CD4-positive, alpha-beta memory T cell (primary cell): ENCODE data around the gene CBX5. TPM values are rescaled to one million over a fixed set of nuclear protein-coding genes. Genes with fewer than 3 reads are reported as not detected.

Source experiments
- CTCF ChIA-PET: fragments of 350-600 bp; sonication (Branson Sonifier 250); formaldehyde crosslinking; loops from one replicate; lab custom pipeline; 2021; ENCODE audit warnings: inconsistent platforms; ENCODE audit not compliant: partially characterized antibody; lab: Charles Lee
- POLR2A ChIA-PET: fragments of 350-600 bp; sonication (Branson Sonifier 250); formaldehyde crosslinking; loops from one replicate; lab custom pipeline; 2021; ENCODE audit not compliant: partially characterized antibody; lab: Charles Lee
- DNase-seq, 5 donors: peaks; one replicate each; pipeline versions ENCODE4 v3.0.0 to v3.0.0-alpha.2; 2020 to 2022; ENCODE audit warnings: mixed read lengths in 1 of 5
- H3K27ac ChIP-seq: one replicate; pipeline ENCODE4 v1.7.0; 2013; ENCODE audit warnings: low read depth, low read length
- H3K27me3 ChIP-seq: 2 replicates; pipeline ENCODE4 v1.7.0; 2013; ENCODE audit warnings: mild to moderate bottlenecking, low read length, moderate library complexity; ENCODE audit not compliant: insufficient read depth
- H3K36me3 ChIP-seq: 2 replicates; pipeline ENCODE4 v1.7.0; 2013; ENCODE audit warnings: mild to moderate bottlenecking, low read length, moderate library complexity; ENCODE audit not compliant: insufficient read depth
- H3K4me1 ChIP-seq: 2 replicates; pipeline ENCODE4 v1.7.0; 2013; ENCODE audit warnings: mild to moderate bottlenecking, low read length, moderate library complexity; ENCODE audit not compliant: insufficient read depth
- H3K4me3 ChIP-seq, 2 donors: one replicate each; pipeline ENCODE4 v1.7.0; 2013; ENCODE audit warnings: low read length in 2 of 2, mild to moderate bottlenecking in 1 of 2
- H3K9me3 ChIP-seq, 2 donors: one replicate each; pipeline ENCODE4 v1.7.0; 2013; ENCODE audit warnings: low read length in 2 of 2, control low read depth in 1 of 2; ENCODE audit not compliant: control insufficient read depth in 1 of 2
- H3K27ac Mint-ChIP-seq, 7 donors: one replicate each; pipeline ENCODE4 v1.8.0; 2020 to 2021; ENCODE audit warnings: mixed read lengths in 7 of 7, mild to moderate bottlenecking in 6 of 7, inconsistent platforms in 3 of 7, moderate library complexity in 3 of 7
- H3K27me3 Mint-ChIP-seq, 2 donors: one replicate each; pipeline ENCODE4 v1.8.0; 2020 to 2021; ENCODE audit warnings: mixed read lengths in 2 of 2
- H3K36me3 Mint-ChIP-seq, 2 donors: one replicate each; pipeline ENCODE4 v1.8.0; 2020 to 2021; ENCODE audit warnings: mixed read lengths in 2 of 2, inconsistent platforms in 1 of 2, mild to moderate bottlenecking in 1 of 2
- H3K4me1 Mint-ChIP-seq, 4 donors: one replicate each; pipeline ENCODE4 v1.8.0; 2020 to 2021; ENCODE audit warnings: mixed read lengths in 4 of 4, mild to moderate bottlenecking in 1 of 4
- H3K4me3 Mint-ChIP-seq, 8 donors: one replicate each; pipeline ENCODE4 v1.8.0; 2020 to 2021; ENCODE audit warnings: mixed read lengths in 8 of 8, mild to moderate bottlenecking in 7 of 8, moderate library complexity in 6 of 8, inconsistent platforms in 3 of 8
- H3K9me3 Mint-ChIP-seq, 8 donors: one replicate each; pipeline ENCODE4 v1.8.0; 2020 to 2021; ENCODE audit warnings: mixed read lengths in 8 of 8, mild to moderate bottlenecking in 5 of 8, inconsistent platforms in 3 of 8, moderate library complexity in 1 of 8
- intact Hi-C: fragments of 100-400 bp; cut with micrococcal nuclease; formaldehyde crosslinking; loops from one replicate; pipeline ENCODE4 v1.15.1; 2023
- polyA plus RNA-seq, 2 donors: library from polyadenylated mRNA; unstranded; fragments of 300-500 nt; fragmentation: Illumina TruSeq; gene quantifications; one replicate each; pipeline ENCODE4 v1.2.3, GENCODE V29; 2021
- total RNA-seq, 2 experiments: library from RNA; stranded (reverse); gene quantifications; one replicate each; pipeline ENCODE4 v1.2.3, GENCODE V29; 2021

CBX5 gene
- total and polyA plus RNA-seq, 4 experiments from 2014 or later: 13.3 to 76.3 (median 45.1) TPM

DNA sequence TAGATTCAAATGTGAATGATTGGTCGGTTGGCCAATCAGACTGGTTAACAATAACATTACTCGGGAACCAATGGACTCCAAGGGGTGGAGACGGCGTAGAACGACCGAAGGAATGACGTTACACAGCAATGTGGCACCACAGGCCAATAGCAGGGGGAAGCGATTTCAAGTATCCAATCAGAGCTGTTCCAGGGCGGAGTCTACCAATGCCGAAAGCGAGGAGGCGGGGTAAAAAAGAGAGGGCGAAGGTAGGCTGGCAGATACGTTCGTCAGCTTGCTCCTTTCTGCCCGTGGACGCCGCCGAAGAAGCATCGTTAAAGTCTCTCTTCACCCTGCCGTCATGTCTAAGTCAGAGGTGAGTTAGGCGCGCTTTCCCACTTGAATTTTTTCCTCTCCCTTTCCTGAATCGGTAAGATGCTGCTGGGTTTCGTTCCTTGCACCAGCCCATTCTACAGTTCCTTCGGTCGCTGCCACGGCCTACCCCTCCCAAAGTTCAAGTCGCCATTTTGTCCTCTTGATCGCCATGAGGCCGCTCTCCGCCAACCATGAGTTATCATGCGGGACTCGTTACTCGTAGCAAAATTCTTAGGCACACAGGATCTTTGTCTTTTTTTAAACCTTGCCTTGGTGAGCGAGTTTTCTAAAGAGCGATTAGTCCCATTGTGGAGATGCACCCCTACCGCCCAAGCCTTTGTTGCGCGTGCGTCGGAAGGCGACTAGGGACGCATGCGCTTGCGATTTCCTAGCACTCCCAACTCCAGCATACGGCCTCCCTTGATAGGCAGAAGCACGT lies 742 bp upstream of the CBX5 start, which contains the start of gene HNRNPA1:
TSS of gene HNRNPA1 (plus strand) at position 259 of the 793 bp plus-strand sequence. CDS start at position 341, 82 bp downstream.
- H3K9me3 Mint-ChIP-seq: peaks cover 0 to 2% (median 0%) of the 10 kb centered on the region in 8 donors
- peak within 1 kb of the TSS; percentile 90 to 94 for H3K4me3 ChIP-seq
- intact Hi-C loops: loop anchor here (1.0 kb wide), 3 partner anchors 44 to 217 kb away; partner anchors contain the start of gene NCKAP1L
- DNase-seq: peak; percentile 95 to 99 (median 99)
- H3K27ac Mint-ChIP-seq: no peak within 1 kb of the TSS
- H3K27me3 ChIP-seq: no peaks in the 10 kb centered on the region
- peaks cover 13 to 55% (median 32%) of the 10 kb centered on the region in 4 donors for H3K4me1 Mint-ChIP-seq
- POLR2A ChIA-PET: interaction anchor here (0.6 to 3.1 kb wide), 42 partner anchors 8 to 1835 kb away, joined by 3 to 69 read pairs (median 4); partner anchors contain the start of genes CALCOCO1, COPZ1, EIF4B and ITGA5
- peak within 1 kb of the TSS; percentile 92 for H3K27ac ChIP-seq
- H3K4me3 Mint-ChIP-seq: no peak within 1 kb of the TSS
- peaks cover 35% of the 10 kb centered on the region for H3K36me3 ChIP-seq
- peaks cover 0 to 14% of the 10 kb centered on the region in 2 donors for H3K36me3 Mint-ChIP-seq
- no peaks in the 10 kb centered on the region for H3K9me3 ChIP-seq
- CTCF ChIA-PET: interaction anchor here (0.9 to 4.0 kb wide), 10 partner anchors 13 to 125 kb away, joined by 3 to 25 read pairs (median 5); partner anchors contain the start of gene COPZ1
- H3K27me3 Mint-ChIP-seq: no peaks in the 10 kb centered on the region
- H3K4me1 ChIP-seq: peaks cover 81% of the 10 kb centered on the region

DNA sequence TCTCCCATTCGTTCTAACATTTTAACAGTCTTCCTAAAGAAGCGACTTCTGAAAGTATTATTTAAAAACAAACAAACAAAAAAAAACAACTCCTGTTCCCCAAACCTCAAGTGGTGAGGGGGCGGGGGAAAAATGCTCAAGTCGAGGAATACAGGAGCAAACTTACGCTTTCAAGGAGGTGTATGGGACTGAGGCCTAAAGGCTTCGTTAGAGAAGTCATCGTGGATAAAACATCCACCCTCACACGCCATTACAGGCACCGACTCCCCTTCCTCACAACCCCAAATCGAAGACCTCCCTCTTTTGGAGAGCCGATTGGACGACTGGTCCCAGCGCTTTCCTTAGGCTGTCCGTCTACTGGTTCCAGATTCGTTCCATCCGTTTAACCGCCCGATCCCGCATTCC lies 693 bp downstream of the CBX5 start:
- CTCF ChIA-PET: interaction anchor here (1.5 to 4.0 kb wide), 6 partner anchors 14 to 121 kb away, joined by 4 to 25 read pairs (median 12); partner anchors contain the start of gene COPZ1
- H3K27ac Mint-ChIP-seq: no peak overlapping the region
- intact Hi-C loops: no loop called here
- Histone ChIP-seq H3K27ac (peak overlapping the region; percentile 92), H3K9me3 (no peaks in the 10 kb centered on the region), H3K4me1 (peaks cover 69% of the 10 kb centered on the region), H3K36me3 (peaks cover 27% of the 10 kb centered on the region), H3K27me3 (no peaks in the 10 kb centered on the region), H3K4me3 (peak overlapping the region; percentile 51 to 90)
- peaks cover 4 to 6% of the 10 kb centered on the region in 2 donors for H3K36me3 Mint-ChIP-seq
- POLR2A ChIA-PET: interaction anchor here (0.6 to 3.1 kb wide), 18 partner anchors 12 to 1658 kb away, joined by 3 to 69 read pairs (median 6); partner anchors contain the start of genes CALCOCO1, COPZ1, ITGA5 and NCKAP1L
- H3K4me1 Mint-ChIP-seq: peaks cover 21 to 52% (median 34%) of the 10 kb centered on the region in 4 donors
- H3K27me3 Mint-ChIP-seq: no peaks in the 10 kb centered on the region
- peaks cover 0 to 2% (median 0%) of the 10 kb centered on the region in 8 donors for H3K9me3 Mint-ChIP-seq
- no peak for DNase-seq
- H3K4me3 Mint-ChIP-seq: no peak overlapping the region

DNA sequence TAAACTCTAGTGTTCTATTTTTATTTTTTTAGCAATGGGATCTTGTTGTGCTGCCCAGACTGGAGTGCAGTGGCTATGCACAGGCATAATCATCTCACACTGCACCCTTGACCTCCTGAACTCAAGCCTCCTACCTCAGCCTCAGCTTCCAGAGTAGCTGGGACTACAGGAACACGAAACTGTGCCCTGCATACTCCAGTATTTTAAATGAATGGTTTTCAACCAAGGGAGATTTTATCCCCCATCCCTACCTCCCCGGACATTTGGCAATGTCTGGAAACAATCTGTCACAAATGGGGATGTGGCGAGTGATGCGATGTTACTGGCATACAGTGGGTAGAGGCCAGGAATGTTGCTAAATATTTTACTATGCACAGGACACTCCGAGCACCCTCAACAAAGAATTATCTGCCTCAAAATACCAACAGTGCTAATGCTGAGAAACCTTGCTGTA lies 2.1 kb downstream of the CBX5 start:
- Histone ChIP-seq H3K36me3 (peaks cover 13% of the 10 kb centered on the region), H3K9me3 (no peaks in the 10 kb centered on the region), H3K4me3 (peak overlapping the region in 1 of 2 donors; percentile 10), H3K27me3 (no peaks in the 10 kb centered on the region), H3K27ac (peak overlapping the region; percentile 92), H3K4me1 (peaks cover 55% of the 10 kb centered on the region)
- ChIA-PET CTCF (interaction anchor here (1.4 to 4.0 kb wide), 2 partner anchors 15 to 46 kb away, joined by 4 to 25 read pairs; partner anchors contain the start of gene COPZ1), POLR2A (interaction anchor here (1.4 to 1.8 kb wide), 2 partner anchors 11 to 14 kb away, joined by 3 to 5 read pairs; no protein-coding TSS in a partner anchor)
- Mint-ChIP-seq H3K4me1 (peaks cover 31 to 40% (median 34%) of the 10 kb centered on the region in 4 donors), H3K36me3 (peaks cover 12 to 13% of the 10 kb centered on the region in 2 donors), H3K4me3 (peak overlapping the region in 1 of 8 donors; percentile 57), H3K9me3 (no peaks in the 10 kb centered on the region), H3K27ac (no peak overlapping the region), H3K27me3 (no peaks in the 10 kb centered on the region)
- intact Hi-C loops: no loop called here
- DNase-seq: no peak

DNA sequence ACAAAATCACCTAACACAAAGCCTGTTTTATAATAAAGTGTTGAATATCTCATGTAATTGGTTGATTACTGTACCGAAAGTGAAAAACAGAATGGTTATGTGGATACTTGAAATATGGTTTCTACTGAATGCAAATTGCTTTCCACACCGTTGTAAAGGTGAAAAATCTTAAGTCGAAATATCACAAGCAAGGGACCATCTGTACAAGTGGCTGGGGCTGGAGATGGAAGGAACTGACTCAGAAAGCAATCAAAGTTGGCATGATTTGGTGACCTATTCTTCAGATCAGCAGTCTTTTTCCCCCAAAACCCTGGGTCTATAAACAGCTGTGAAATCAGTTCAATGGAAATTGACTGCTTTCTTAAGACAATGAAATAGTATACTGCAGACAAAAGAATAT lies 3.6 kb downstream of the CBX5 start:
- intact Hi-C loops: no loop called here
- CTCF ChIA-PET: interaction anchor here (1.4 kb wide), 1 partner anchor 17 kb away, joined by 4 read pairs; no protein-coding TSS in a partner anchor
- Mint-ChIP-seq H3K9me3 (no peaks in the 10 kb centered on the region), H3K36me3 (peaks cover 13 to 20% of the 10 kb centered on the region in 2 donors), H3K4me1 (peaks cover 34 to 44% (median 39%) of the 10 kb centered on the region in 4 donors), H3K4me3 (peak overlapping the region; percentile 9 to 75 (median 53)), H3K27me3 (no peaks in the 10 kb centered on the region), H3K27ac (peak overlapping the region in 6 of 7 donors; percentile 38 to 84 (median 74))
- Histone ChIP-seq H3K9me3 (no peaks in the 10 kb centered on the region), H3K36me3 (no peaks in the 10 kb centered on the region), H3K27me3 (no peaks in the 10 kb centered on the region), H3K4me3 (no peak overlapping the region), H3K4me1 (peaks cover 51% of the 10 kb centered on the region), H3K27ac (peak overlapping the region; percentile 8)
- DNase-seq: no peak
- POLR2A ChIA-PET: interaction anchor here (1.4 to 1.8 kb wide), 2 partner anchors 13 to 15 kb away, joined by 3 to 5 read pairs; no protein-coding TSS in a partner anchor

DNA sequence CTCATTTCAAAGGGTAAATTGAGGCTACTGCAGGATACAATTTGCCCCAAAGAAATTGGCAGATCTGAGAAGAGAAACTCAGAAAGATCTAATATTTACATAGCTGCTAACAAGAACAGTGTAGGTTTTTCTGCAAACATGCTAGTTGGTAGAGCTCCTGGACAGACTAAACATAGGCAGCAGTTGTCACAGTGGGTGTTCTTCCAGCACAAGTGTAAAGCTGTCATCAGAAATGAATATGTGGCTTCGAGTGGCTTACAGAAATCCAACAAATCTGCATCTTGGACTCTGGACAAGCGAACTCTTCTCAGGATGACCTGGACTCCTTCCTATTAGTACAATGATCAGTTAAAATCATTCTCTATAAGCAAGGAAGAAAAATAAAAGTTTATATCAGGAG lies 5.9 kb downstream of the CBX5 start:
- H3K36me3 ChIP-seq: no peaks in the 10 kb centered on the region
- H3K4me1 Mint-ChIP-seq: peaks cover 37 to 50% (median 45%) of the 10 kb centered on the region in 4 donors
- no peaks in the 10 kb centered on the region for H3K9me3 ChIP-seq
- no peaks in the 10 kb centered on the region for H3K9me3 Mint-ChIP-seq
- H3K27me3 Mint-ChIP-seq: no peaks in the 10 kb centered on the region
- no peak overlapping the region for H3K4me3 Mint-ChIP-seq
- DNase-seq: no peak
- H3K4me1 ChIP-seq: peaks cover 46% of the 10 kb centered on the region
- H3K36me3 Mint-ChIP-seq: peaks cover 13 to 20% of the 10 kb centered on the region in 2 donors
- no peaks in the 10 kb centered on the region for H3K27me3 ChIP-seq
- H3K27ac Mint-ChIP-seq: peak overlapping the region in 3 of 7 donors; percentile 38 to 60 (median 47)
- no peak overlapping the region for H3K27ac ChIP-seq
- H3K4me3 ChIP-seq: no peak overlapping the region
- POLR2A ChIA-PET: no interaction called here
- CTCF ChIA-PET: interaction anchor here (1.4 kb wide), 1 partner anchor 13 kb away, joined by 3 read pairs; no protein-coding TSS in a partner anchor
- intact Hi-C loops: no loop called here

DNA sequence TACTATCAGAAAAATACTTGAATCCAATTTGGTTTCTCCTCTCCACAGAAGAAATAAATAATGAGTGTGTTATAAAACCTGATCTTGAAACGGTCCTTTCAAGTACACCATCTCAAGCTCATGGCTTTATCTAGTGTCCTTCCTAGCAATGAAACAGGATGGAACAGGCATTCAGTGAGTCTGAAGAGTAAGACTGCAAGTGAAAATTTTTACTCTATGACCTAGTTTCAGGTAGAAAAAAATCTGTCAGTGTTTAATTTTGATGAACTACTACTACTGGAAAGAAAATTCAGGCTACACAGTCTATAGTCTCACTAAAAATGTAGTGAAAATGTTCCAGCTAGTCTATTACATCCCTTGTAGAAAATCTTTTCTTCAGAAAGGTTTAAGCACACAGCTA lies 7.7 kb downstream of the CBX5 start:
- Mint-ChIP-seq H3K9me3 (no peaks in the 10 kb centered on the region), H3K27me3 (no peaks in the 10 kb centered on the region), H3K4me1 (peaks cover 25 to 53% (median 40%) of the 10 kb centered on the region in 4 donors), H3K27ac (peak overlapping the region in 6 of 7 donors; percentile 15 to 70 (median 56)), H3K4me3 (no peak overlapping the region), H3K36me3 (peaks cover 13 to 18% of the 10 kb centered on the region in 2 donors)
- Histone ChIP-seq H3K36me3 (no peaks in the 10 kb centered on the region), H3K27me3 (no peaks in the 10 kb centered on the region), H3K9me3 (no peaks in the 10 kb centered on the region), H3K4me3 (no peak overlapping the region), H3K4me1 (peaks cover 28% of the 10 kb centered on the region), H3K27ac (no peak overlapping the region)
- intact Hi-C loops: no loop called here
- POLR2A ChIA-PET: interaction anchor here (0.7 to 1.0 kb wide), 3 partner anchors 8 to 104 kb away, joined by 3 to 4 read pairs (median 4); partner anchors contain the start of gene HNRNPA1
- CTCF ChIA-PET: interaction anchor here (0.7 to 1.9 kb wide), 6 partner anchors 20 to 96 kb away, joined by 3 to 8 read pairs (median 4); partner anchors contain the start of gene COPZ1
- DNase-seq: no peak
